WTC11 (cell line): ENCODE results near the gene HHIPL1.

Source experiments
- CREM ChIP-seq: sonication (generic); formaldehyde crosslinking; IDR thresholded peaks from 2 replicates; pipeline ENCODE4 v1.8.1; 2022; ENCODE audit warnings: mild to moderate bottlenecking, missing genetic modification reagents, moderate library complexity
- JUN ChIP-seq: sonication (generic); formaldehyde crosslinking; IDR thresholded peaks from 2 replicates; pipeline ENCODE4 v1.8.0; 2023; ENCODE audit warnings: mild to moderate bottlenecking, missing genetic modification reagents
- TEAD4 ChIP-seq: sonication (generic); formaldehyde crosslinking; IDR thresholded peaks from 2 replicates; pipeline ENCODE4 v1.8.0; 2022; ENCODE audit warnings: mild to moderate bottlenecking, missing genetic modification reagents
- TP53 ChIP-seq: sonication (generic); formaldehyde crosslinking; IDR thresholded peaks from 2 replicates; pipeline ENCODE4 v1.8.1; 2023; ENCODE audit warnings: mild to moderate bottlenecking, missing genetic modification reagents
- ZBTB21 ChIP-seq: sonication (generic); formaldehyde crosslinking; IDR thresholded peaks from 2 replicates; pipeline ENCODE4 v1.8.1; 2023; ENCODE audit warnings: mild to moderate bottlenecking, missing genetic modification reagents, borderline replicate concordance
- ZNF232 ChIP-seq: sonication (generic); formaldehyde crosslinking; IDR thresholded peaks from 2 replicates; pipeline ENCODE4 v1.8.0; 2022; ENCODE audit warnings: mild to moderate bottlenecking, missing genetic modification reagents
- ZNF317 ChIP-seq: sonication (generic); formaldehyde crosslinking; IDR thresholded peaks from 2 replicates; pipeline ENCODE4 v1.8.1; 2023; ENCODE audit warnings: low read depth, mild to moderate bottlenecking, moderate library complexity, missing genetic modification reagents, borderline replicate concordance
- TF ChIP-seq, protein P1 (sequence below): sonication (generic); formaldehyde crosslinking; IDR thresholded peaks from 2 replicates; pipeline ENCODE4 v1.8.1; 2023; ENCODE audit warnings: mild to moderate bottlenecking, missing genetic modification reagents, borderline replicate concordance
- TF ChIP-seq, protein P2 (sequence below): fragments of 250-450 bp; sonication (Bioruptor Pico); IDR thresholded peaks from 2 replicates; pipeline ENCODE4 v1.9.0; 2021; ENCODE audit warnings: mild to moderate bottlenecking, borderline replicate concordance
- TF ChIP-seq, protein P3 (sequence below): fragments of 200-600 bp; IDR thresholded peaks from 2 replicates; pipeline ENCODE4 v1.8.0; 2022; ENCODE audit warnings: antibody characterized with exemption
- TF ChIP-seq, protein P4 (sequence below): sonication (generic); formaldehyde crosslinking; IDR thresholded peaks from 2 replicates; pipeline ENCODE4 v1.8.1; 2022; ENCODE audit warnings: missing genetic modification reagents, borderline replicate concordance
- TF ChIP-seq, protein P5 (sequence below): sonication (generic); formaldehyde crosslinking; IDR thresholded peaks from 2 replicates; pipeline ENCODE4 v1.8.0; 2022; ENCODE audit warnings: mild to moderate bottlenecking, missing genetic modification reagents
- TF ChIP-seq, protein P6 (sequence below): sonication (generic); formaldehyde crosslinking; IDR thresholded peaks from 2 replicates; pipeline ENCODE4 v1.8.1; 2023; ENCODE audit warnings: mild to moderate bottlenecking, missing genetic modification reagents
- TF ChIP-seq, protein P7 (sequence below): sonication (generic); formaldehyde crosslinking; IDR thresholded peaks from 2 replicates; pipeline ENCODE4 v1.8.0; 2022; ENCODE audit warnings: mild to moderate bottlenecking, missing genetic modification reagents

DNA sequence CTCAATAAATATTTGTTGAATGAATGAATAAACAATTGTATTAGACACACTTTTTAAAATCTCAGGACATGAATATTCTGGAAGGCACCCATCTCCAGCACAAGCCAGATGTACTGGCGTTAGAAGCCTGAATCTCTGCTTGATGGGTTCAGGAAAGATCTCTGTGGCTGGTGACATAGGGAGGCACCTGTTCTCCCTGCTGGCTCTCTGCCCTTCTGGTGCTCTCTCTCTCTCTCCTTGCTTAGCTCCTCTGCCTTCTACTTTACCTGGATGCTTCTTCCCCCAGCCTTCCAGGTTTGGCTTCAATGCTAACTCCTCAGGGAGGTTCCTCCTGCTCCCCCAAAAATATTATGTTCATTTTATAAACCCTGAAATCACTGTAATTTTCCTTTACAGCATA, 40.7 kb downstream of the HHIPL1 start:
- TF ChIP-seq, protein P1, sequence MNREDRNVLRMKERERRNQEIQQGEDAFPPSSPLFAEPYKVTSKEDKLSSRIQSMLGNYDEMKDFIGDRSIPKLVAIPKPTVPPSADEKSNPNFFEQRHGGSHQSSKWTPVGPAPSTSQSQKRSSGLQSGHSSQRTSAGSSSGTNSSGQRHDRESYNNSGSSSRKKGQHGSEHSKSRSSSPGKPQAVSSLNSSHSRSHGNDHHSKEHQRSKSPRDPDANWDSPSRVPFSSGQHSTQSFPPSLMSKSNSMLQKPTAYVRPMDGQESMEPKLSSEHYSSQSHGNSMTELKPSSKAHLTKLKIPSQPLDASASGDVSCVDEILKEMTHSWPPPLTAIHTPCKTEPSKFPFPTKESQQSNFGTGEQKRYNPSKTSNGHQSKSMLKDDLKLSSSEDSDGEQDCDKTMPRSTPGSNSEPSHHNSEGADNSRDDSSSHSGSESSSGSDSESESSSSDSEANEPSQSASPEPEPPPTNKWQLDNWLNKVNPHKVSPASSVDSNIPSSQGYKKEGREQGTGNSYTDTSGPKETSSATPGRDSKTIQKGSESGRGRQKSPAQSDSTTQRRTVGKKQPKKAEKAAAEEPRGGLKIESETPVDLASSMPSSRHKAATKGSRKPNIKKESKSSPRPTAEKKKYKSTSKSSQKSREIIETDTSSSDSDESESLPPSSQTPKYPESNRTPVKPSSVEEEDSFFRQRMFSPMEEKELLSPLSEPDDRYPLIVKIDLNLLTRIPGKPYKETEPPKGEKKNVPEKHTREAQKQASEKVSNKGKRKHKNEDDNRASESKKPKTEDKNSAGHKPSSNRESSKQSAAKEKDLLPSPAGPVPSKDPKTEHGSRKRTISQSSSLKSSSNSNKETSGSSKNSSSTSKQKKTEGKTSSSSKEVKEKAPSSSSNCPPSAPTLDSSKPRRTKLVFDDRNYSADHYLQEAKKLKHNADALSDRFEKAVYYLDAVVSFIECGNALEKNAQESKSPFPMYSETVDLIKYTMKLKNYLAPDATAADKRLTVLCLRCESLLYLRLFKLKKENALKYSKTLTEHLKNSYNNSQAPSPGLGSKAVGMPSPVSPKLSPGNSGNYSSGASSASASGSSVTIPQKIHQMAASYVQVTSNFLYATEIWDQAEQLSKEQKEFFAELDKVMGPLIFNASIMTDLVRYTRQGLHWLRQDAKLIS (CRISPR knock-in tag): no peak
- TF ChIP-seq, protein P2, sequence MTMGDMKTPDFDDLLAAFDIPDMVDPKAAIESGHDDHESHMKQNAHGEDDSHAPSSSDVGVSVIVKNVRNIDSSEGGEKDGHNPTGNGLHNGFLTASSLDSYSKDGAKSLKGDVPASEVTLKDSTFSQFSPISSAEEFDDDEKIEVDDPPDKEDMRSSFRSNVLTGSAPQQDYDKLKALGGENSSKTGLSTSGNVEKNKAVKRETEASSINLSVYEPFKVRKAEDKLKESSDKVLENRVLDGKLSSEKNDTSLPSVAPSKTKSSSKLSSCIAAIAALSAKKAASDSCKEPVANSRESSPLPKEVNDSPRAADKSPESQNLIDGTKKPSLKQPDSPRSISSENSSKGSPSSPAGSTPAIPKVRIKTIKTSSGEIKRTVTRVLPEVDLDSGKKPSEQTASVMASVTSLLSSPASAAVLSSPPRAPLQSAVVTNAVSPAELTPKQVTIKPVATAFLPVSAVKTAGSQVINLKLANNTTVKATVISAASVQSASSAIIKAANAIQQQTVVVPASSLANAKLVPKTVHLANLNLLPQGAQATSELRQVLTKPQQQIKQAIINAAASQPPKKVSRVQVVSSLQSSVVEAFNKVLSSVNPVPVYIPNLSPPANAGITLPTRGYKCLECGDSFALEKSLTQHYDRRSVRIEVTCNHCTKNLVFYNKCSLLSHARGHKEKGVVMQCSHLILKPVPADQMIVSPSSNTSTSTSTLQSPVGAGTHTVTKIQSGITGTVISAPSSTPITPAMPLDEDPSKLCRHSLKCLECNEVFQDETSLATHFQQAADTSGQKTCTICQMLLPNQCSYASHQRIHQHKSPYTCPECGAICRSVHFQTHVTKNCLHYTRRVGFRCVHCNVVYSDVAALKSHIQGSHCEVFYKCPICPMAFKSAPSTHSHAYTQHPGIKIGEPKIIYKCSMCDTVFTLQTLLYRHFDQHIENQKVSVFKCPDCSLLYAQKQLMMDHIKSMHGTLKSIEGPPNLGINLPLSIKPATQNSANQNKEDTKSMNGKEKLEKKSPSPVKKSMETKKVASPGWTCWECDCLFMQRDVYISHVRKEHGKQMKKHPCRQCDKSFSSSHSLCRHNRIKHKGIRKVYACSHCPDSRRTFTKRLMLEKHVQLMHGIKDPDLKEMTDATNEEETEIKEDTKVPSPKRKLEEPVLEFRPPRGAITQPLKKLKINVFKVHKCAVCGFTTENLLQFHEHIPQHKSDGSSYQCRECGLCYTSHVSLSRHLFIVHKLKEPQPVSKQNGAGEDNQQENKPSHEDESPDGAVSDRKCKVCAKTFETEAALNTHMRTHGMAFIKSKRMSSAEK (CRISPR knock-in tag): no peak
- TF ChIP-seq, protein P3, sequence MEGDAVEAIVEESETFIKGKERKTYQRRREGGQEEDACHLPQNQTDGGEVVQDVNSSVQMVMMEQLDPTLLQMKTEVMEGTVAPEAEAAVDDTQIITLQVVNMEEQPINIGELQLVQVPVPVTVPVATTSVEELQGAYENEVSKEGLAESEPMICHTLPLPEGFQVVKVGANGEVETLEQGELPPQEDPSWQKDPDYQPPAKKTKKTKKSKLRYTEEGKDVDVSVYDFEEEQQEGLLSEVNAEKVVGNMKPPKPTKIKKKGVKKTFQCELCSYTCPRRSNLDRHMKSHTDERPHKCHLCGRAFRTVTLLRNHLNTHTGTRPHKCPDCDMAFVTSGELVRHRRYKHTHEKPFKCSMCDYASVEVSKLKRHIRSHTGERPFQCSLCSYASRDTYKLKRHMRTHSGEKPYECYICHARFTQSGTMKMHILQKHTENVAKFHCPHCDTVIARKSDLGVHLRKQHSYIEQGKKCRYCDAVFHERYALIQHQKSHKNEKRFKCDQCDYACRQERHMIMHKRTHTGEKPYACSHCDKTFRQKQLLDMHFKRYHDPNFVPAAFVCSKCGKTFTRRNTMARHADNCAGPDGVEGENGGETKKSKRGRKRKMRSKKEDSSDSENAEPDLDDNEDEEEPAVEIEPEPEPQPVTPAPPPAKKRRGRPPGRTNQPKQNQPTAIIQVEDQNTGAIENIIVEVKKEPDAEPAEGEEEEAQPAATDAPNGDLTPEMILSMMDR: no peak
- TF ChIP-seq TP53 (no peak), JUN (CRISPR knock-in tag) (no peak), TEAD4 (CRISPR knock-in tag) (no peak), ZNF232 (no peak), CREM (CRISPR knock-in tag) (no peak), ZBTB21 (CRISPR knock-in tag) (no peak), ZNF317 (CRISPR knock-in tag) (no peak)
- TF ChIP-seq, protein P4, sequence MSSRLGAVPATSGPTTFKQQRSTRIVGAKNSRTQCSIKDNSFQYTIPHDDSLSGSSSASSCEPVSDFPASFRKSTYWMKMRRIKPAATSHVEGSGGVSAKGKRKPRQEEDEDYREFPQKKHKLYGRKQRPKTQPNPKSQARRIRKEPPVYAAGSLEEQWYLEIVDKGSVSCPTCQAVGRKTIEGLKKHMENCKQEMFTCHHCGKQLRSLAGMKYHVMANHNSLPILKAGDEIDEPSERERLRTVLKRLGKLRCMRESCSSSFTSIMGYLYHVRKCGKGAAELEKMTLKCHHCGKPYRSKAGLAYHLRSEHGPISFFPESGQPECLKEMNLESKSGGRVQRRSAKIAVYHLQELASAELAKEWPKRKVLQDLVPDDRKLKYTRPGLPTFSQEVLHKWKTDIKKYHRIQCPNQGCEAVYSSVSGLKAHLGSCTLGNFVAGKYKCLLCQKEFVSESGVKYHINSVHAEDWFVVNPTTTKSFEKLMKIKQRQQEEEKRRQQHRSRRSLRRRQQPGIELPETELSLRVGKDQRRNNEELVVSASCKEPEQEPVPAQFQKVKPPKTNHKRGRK (CRISPR knock-in tag): no peak
- TF ChIP-seq, protein P5, sequence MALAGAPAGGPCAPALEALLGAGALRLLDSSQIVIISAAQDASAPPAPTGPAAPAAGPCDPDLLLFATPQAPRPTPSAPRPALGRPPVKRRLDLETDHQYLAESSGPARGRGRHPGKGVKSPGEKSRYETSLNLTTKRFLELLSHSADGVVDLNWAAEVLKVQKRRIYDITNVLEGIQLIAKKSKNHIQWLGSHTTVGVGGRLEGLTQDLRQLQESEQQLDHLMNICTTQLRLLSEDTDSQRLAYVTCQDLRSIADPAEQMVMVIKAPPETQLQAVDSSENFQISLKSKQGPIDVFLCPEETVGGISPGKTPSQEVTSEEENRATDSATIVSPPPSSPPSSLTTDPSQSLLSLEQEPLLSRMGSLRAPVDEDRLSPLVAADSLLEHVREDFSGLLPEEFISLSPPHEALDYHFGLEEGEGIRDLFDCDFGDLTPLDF: no peak
- TF ChIP-seq, protein P6, sequence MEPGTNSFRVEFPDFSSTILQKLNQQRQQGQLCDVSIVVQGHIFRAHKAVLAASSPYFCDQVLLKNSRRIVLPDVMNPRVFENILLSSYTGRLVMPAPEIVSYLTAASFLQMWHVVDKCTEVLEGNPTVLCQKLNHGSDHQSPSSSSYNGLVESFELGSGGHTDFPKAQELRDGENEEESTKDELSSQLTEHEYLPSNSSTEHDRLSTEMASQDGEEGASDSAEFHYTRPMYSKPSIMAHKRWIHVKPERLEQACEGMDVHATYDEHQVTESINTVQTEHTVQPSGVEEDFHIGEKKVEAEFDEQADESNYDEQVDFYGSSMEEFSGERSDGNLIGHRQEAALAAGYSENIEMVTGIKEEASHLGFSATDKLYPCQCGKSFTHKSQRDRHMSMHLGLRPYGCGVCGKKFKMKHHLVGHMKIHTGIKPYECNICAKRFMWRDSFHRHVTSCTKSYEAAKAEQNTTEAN (CRISPR knock-in tag): no peak
- TF ChIP-seq, protein P7, sequence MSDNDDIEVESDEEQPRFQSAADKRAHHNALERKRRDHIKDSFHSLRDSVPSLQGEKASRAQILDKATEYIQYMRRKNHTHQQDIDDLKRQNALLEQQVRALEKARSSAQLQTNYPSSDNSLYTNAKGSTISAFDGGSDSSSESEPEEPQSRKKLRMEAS: no peak
